Astrocyte (in vitro differentiated cells and primary cell): ENCODE data around the gene IGFBP2. TPM values are rescaled to one million over a fixed set of nuclear protein-coding genes. Genes with fewer than 3 reads are reported as not detected.

ENCODE experiments used
- DNase-seq: peaks from one replicate; pipeline ENCODE4 v3.0.0-alpha.2; 2010; ENCODE audit warnings: low read depth
- FAIRE-seq: peaks from 2 replicates; lab custom pipeline; 2011; peaks lifted over from hg19 to GRCh38; lab: Jason Lieb, UNC
- H2AFZ ChIP-seq: 2 replicates; pipeline ENCODE4 v1.6.0; 2012; ENCODE audit warnings: low read depth, low read length, inconsistent platforms
- H3K27ac ChIP-seq: 2 replicates; pipeline ENCODE4 v1.5.1; 2011; ENCODE audit warnings: low read depth, low read length, inconsistent platforms
- H3K27me3 ChIP-seq: 2 replicates; pipeline ENCODE4 v1.6.0; 2011; ENCODE audit warnings: low read length, inconsistent platforms; ENCODE audit not compliant: insufficient read depth
- H3K36me3 ChIP-seq: 2 replicates; pipeline ENCODE4 v1.5.1; 2011; ENCODE audit warnings: low read length, inconsistent platforms; ENCODE audit not compliant: insufficient read depth
- H3K4me1 ChIP-seq: 2 replicates; pipeline ENCODE4 v1.5.1; 2011; ENCODE audit warnings: low read length, inconsistent platforms; ENCODE audit not compliant: insufficient read depth
- H3K4me2 ChIP-seq: 2 replicates; pipeline ENCODE4 v1.6.0; 2012; ENCODE audit warnings: low read length, inconsistent platforms
- H3K4me3 ChIP-seq: 2 replicates; pipeline ENCODE4 v1.5.1; 2011; ENCODE audit warnings: low read depth, mild to moderate bottlenecking, low read length, inconsistent platforms; ENCODE audit not compliant: insufficient read depth
- H3K79me2 ChIP-seq: 2 replicates; pipeline ENCODE4 v1.6.0; 2012; ENCODE audit warnings: mild to moderate bottlenecking, low read length, inconsistent platforms; ENCODE audit not compliant: insufficient read depth
- H3K9ac ChIP-seq: 2 replicates; pipeline ENCODE4 v1.6.0; 2012; ENCODE audit warnings: mild to moderate bottlenecking, low read length, inconsistent platforms
- H3K9me3 ChIP-seq: 2 replicates; pipeline ENCODE4 v1.5.1; 2012; ENCODE audit warnings: low read depth, mild to moderate bottlenecking, low read length, inconsistent platforms; ENCODE audit not compliant: insufficient read depth
- H4K20me1 ChIP-seq: 2 replicates; pipeline ENCODE4 v1.6.0; 2012; ENCODE audit warnings: low read length, inconsistent platforms; ENCODE audit not compliant: insufficient read depth
- H3K27ac Mint-ChIP-seq: one replicate; pipeline ENCODE4 v1.8.0; 2021; ENCODE audit warnings: mild to moderate bottlenecking, mixed read lengths; ENCODE audit not compliant: unreplicated experiment
- H3K27me3 Mint-ChIP-seq: one replicate; pipeline ENCODE4 v1.8.0; 2021; ENCODE audit warnings: low read depth, mixed read lengths; ENCODE audit not compliant: unreplicated experiment
- H3K36me3 Mint-ChIP-seq: one replicate; pipeline ENCODE4 v1.8.0; 2021; ENCODE audit warnings: low read depth, mixed read lengths; ENCODE audit not compliant: unreplicated experiment
- H3K4me1 Mint-ChIP-seq: one replicate; pipeline ENCODE4 v1.8.0; 2021; ENCODE audit warnings: low read depth, mixed read lengths; ENCODE audit not compliant: unreplicated experiment
- H3K4me3 Mint-ChIP-seq: one replicate; pipeline ENCODE4 v1.8.0; 2021; ENCODE audit warnings: mild to moderate bottlenecking, moderate library complexity, mixed read lengths; ENCODE audit not compliant: unreplicated experiment
- H3K9me3 Mint-ChIP-seq: one replicate; pipeline ENCODE4 v1.8.0; 2021; ENCODE audit warnings: mild to moderate bottlenecking, mixed read lengths; ENCODE audit not compliant: unreplicated experiment
- EZH2 ChIP-seq: IDR thresholded peaks from 2 replicates; pipeline ENCODE4 v1.6.1; 2012; ENCODE audit warnings: mild to moderate bottlenecking, low read length, inconsistent platforms; ENCODE audit not compliant: insufficient read depth
- total RNA-seq: library from RNA; stranded (reverse); gene quantifications from 2 replicates; pipeline ENCODE4 v1.2.1, GENCODE V29; 2021
- TF ChIP-seq, protein P1 (sequence below): IDR thresholded peaks from 2 replicates; pipeline ENCODE4 v1.5.1; 2011; ENCODE audit warnings: low read depth, mild to moderate bottlenecking, inconsistent platforms, low read length, moderate library complexity; ENCODE audit not compliant: insufficient read depth

The IGFBP2 gene
- total RNA-seq, 1 donor from 2014 or later, result 944 TPM

DNA sequence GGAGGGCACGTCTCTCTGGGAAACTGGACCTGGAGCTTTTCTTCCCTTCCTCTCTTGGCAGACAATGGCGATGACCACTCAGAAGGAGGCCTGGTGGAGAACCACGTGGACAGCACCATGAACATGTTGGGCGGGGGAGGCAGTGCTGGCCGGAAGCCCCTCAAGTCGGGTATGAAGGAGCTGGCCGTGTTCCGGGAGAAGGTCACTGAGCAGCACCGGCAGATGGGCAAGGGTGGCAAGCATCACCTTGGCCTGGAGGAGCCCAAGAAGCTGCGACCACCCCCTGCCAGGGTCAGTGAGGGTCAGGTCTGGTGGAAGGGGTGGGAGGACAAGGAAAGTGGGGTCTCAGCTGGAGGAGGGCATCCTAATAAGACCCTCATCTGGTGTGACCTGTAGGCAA, 27.3 kb downstream of the IGFBP2 start:
- Histone ChIP-seq H3K9me3 (no peaks in the 10 kb centered on the region), H4K20me1 (peaks cover 25% of the 10 kb centered on the region), H2AFZ (no peak overlapping the region), H3K27me3 (no peaks in the 10 kb centered on the region), H3K4me3 (no peak overlapping the region), H3K4me1 (peaks cover 12% of the 10 kb centered on the region), H3K79me2 (peaks cover 29% of the 10 kb centered on the region), H3K9ac (no peak overlapping the region), H3K27ac (no peak overlapping the region), H3K36me3 (no peaks in the 10 kb centered on the region), H3K4me2 (no peak overlapping the region)
- no peak overlapping the region for H3K27ac Mint-ChIP-seq
- no peaks in the 10 kb centered on the region for H3K27me3 Mint-ChIP-seq
- DNase-seq (no peak), FAIRE-seq (no peak)
- peaks cover 34% of the 10 kb centered on the region for H3K36me3 Mint-ChIP-seq
- TF ChIP-seq, protein P1, sequence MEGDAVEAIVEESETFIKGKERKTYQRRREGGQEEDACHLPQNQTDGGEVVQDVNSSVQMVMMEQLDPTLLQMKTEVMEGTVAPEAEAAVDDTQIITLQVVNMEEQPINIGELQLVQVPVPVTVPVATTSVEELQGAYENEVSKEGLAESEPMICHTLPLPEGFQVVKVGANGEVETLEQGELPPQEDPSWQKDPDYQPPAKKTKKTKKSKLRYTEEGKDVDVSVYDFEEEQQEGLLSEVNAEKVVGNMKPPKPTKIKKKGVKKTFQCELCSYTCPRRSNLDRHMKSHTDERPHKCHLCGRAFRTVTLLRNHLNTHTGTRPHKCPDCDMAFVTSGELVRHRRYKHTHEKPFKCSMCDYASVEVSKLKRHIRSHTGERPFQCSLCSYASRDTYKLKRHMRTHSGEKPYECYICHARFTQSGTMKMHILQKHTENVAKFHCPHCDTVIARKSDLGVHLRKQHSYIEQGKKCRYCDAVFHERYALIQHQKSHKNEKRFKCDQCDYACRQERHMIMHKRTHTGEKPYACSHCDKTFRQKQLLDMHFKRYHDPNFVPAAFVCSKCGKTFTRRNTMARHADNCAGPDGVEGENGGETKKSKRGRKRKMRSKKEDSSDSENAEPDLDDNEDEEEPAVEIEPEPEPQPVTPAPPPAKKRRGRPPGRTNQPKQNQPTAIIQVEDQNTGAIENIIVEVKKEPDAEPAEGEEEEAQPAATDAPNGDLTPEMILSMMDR, result no peak
- TF ChIP-seq EZH2, result no peak
- peaks cover 25% of the 10 kb centered on the region for H3K4me1 Mint-ChIP-seq
- H3K9me3 Mint-ChIP-seq, result no peaks in the 10 kb centered on the region
- no peak overlapping the region for H3K4me3 Mint-ChIP-seq

DNA sequence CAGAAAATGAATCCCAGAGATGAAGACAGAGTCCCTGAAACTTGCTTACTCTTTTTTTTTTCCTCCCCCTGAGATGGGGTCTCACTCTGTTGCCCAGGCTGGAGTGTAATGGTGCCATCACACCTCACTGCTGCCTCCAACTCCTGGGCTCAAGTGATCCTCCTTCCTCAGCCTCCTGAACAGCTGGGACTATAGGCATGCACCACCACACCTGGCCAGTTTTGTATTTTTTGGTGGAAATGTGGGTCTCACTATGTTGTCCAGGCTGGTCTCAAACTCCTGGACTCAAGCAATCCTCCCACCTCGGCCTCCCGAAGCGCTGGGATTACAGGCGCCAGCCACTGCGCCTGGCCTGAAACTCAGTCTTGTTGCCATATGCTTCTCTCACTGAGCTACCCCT, 27.8 kb downstream of the IGFBP2 start:
- Mint-ChIP-seq H3K27ac (no peak overlapping the region), H3K27me3 (no peaks in the 10 kb centered on the region), H3K9me3 (no peaks in the 10 kb centered on the region), H3K36me3 (peaks cover 33% of the 10 kb centered on the region), H3K4me3 (peak overlapping the region; percentile 40), H3K4me1 (peaks cover 30% of the 10 kb centered on the region)
- Histone ChIP-seq H3K27me3 (no peaks in the 10 kb centered on the region), H3K9me3 (no peaks in the 10 kb centered on the region), H3K27ac (no peak overlapping the region), H3K36me3 (no peaks in the 10 kb centered on the region), H3K4me2 (no peak overlapping the region), H3K79me2 (peaks cover 28% of the 10 kb centered on the region), H3K4me1 (peaks cover 16% of the 10 kb centered on the region), H2AFZ (no peak overlapping the region), H3K4me3 (no peak overlapping the region), H4K20me1 (peaks cover 24% of the 10 kb centered on the region), H3K9ac (no peak overlapping the region)
- FAIRE-seq, result no peak
- no peak for TF ChIP-seq EZH2
- TF ChIP-seq, protein P1, result no peak
- no peak for DNase-seq

DNA sequence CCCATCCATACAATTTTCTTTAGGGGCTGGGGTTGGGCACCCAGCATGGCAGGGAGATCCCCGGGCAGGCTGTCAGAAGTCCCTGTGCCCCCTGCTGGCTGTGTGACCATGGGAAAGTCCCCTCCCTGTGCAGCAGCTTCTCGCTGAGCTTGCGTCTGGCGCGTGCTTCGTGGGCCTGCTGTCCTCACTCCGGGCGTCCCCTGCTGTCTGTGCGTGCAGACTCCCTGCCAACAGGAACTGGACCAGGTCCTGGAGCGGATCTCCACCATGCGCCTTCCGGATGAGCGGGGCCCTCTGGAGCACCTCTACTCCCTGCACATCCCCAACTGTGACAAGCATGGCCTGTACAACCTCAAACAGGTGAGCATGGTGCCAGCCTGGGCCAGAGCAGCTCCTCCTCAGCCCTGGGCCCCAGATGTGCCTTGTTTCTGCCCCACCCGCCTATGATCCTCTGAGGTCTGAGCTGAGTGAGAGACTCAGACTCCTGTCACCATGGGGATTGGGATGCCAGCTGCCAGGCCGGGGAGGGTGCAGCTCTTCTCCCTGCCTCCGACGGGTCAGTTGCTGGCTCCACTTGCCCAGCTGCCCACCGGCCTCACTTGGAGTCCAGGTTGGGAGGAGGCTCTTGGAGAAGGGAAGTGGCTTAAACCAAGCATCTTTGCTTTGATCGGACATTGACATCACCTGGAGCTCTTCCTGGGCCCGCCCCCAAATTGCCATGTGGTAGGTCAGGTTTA, 28.6 kb downstream of the IGFBP2 start:
- Histone ChIP-seq H3K79me2 (peaks cover 21% of the 10 kb centered on the region), H3K9me3 (no peaks in the 10 kb centered on the region), H4K20me1 (peaks cover 16% of the 10 kb centered on the region), H3K4me1 (peaks cover 16% of the 10 kb centered on the region), H3K27me3 (no peaks in the 10 kb centered on the region), H3K27ac (no peak overlapping the region), H3K4me2 (no peak overlapping the region), H3K9ac (no peak overlapping the region), H3K4me3 (no peak overlapping the region), H3K36me3 (no peaks in the 10 kb centered on the region), H2AFZ (no peak overlapping the region)
- Mint-ChIP-seq H3K4me1 (peaks cover 36% of the 10 kb centered on the region), H3K36me3 (peaks cover 33% of the 10 kb centered on the region), H3K27me3 (no peaks in the 10 kb centered on the region), H3K9me3 (no peaks in the 10 kb centered on the region), H3K27ac (peak overlapping the region; percentile 66), H3K4me3 (peak overlapping the region; percentile 40)
- DNase-seq (no peak), FAIRE-seq (no peak)
- no peak for TF ChIP-seq EZH2
- TF ChIP-seq, protein P1, result no peak
